Prostate gland (tissue), 2 donors: ENCODE results near the gene GGT6.
A peak's percentile ranks its signal among the peaks of the same experiment; 100 is the strongest.

ENCODE experiments used
- POLR2A ChIP-seq: fragments of 450-650 bp; IDR thresholded peaks from one replicate; pipeline ENCODE4 v1.6.1; 2016; ENCODE audit warnings: antibody characterized with exemption, mild to moderate bottlenecking
- POLR2AphosphoS5 ChIP-seq: sonication (generic); formaldehyde crosslinking; IDR thresholded peaks from one replicate; pipeline ENCODE4 v1.6.1; 2017; ENCODE audit warnings: antibody characterized with exemption
- TF ChIP-seq, protein P1 (sequence below), 4 experiments: fragments of 200-600 bp in 2 of 4; fragments of 450-650 bp in 2 of 4; sonication (generic) in 2 of 4; IDR thresholded peaks; 1 replicate in 3 of 4; 2 replicates in 1 of 4; pipeline ENCODE4 v1.5.1; 2016 to 2019; ENCODE audit warnings: antibody characterized with exemption in 4 of 4, mild to moderate bottlenecking in 2 of 4, moderate library complexity in 2 of 4

DNA sequence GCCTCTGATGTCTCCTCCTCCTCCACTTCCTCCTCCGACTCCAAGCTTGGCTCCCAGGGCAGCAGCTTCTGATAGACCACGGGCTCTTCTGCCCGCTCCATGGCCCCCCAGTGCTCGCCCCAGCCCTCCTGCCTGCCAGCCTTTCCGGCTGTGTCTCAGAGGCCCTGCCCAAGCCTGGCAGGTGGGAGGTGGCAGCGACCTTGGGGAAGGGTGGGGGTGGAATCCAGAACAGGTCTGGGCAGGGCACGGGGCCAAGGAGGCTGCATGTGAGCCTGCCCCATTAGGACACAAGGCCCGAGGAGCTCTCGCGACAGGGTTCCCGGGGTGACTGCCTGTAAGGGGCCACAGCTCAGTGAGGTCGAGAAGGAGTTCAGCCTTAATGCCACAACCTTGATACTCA lies at the start of gene GGT6:
- TF ChIP-seq, protein P1, sequence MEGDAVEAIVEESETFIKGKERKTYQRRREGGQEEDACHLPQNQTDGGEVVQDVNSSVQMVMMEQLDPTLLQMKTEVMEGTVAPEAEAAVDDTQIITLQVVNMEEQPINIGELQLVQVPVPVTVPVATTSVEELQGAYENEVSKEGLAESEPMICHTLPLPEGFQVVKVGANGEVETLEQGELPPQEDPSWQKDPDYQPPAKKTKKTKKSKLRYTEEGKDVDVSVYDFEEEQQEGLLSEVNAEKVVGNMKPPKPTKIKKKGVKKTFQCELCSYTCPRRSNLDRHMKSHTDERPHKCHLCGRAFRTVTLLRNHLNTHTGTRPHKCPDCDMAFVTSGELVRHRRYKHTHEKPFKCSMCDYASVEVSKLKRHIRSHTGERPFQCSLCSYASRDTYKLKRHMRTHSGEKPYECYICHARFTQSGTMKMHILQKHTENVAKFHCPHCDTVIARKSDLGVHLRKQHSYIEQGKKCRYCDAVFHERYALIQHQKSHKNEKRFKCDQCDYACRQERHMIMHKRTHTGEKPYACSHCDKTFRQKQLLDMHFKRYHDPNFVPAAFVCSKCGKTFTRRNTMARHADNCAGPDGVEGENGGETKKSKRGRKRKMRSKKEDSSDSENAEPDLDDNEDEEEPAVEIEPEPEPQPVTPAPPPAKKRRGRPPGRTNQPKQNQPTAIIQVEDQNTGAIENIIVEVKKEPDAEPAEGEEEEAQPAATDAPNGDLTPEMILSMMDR (IDR thresholded peaks at IDR 0.05) = no peak
- peak; percentile 37 for TF ChIP-seq POLR2A
- TF ChIP-seq POLR2AphosphoS5 = no peak
